Measurements from ENCODE around the gene COL4A1.

- TF ChIP-seq EP300 (IDR thresholded peaks at IDR 0.05; ENCODE audit: borderline replicate concordance) (no peak), CREB1 (IDR thresholded peaks at IDR 0.05; ENCODE audit: low read depth) (no peak), ZBTB7A (IDR thresholded peaks at IDR 0.05; ENCODE audit: low read depth) (no peak), TAF1 (IDR thresholded peaks at IDR 0.05; ENCODE audit: low read depth) (no peak), YY1 (IDR thresholded peaks at IDR 0.05; ENCODE audit: low read depth) (no peak), MAX (IDR thresholded peaks at IDR 0.05) (no peak), TEAD4 (IDR thresholded peaks at IDR 0.05) (no peak), EGR1 (IDR thresholded peaks at IDR 0.05) (no peak), REST (IDR thresholded peaks at IDR 0.05; ENCODE audit: low read depth) (no peak), FOXM1 (IDR thresholded peaks at IDR 0.05; ENCODE audit: borderline replicate concordance, low read depth) (no peak), CEBPB (IDR thresholded peaks at IDR 0.05) (no peak)
- TF ChIP-seq, protein P1, sequence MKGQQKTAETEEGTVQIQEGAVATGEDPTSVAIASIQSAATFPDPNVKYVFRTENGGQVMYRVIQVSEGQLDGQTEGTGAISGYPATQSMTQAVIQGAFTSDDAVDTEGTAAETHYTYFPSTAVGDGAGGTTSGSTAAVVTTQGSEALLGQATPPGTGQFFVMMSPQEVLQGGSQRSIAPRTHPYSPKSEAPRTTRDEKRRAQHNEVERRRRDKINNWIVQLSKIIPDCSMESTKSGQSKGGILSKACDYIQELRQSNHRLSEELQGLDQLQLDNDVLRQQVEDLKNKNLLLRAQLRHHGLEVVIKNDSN (IDR thresholded peaks at IDR 0.05) = no peak
Observed at GRCh38 chr13:110166598-110166997, 140.4 kb downstream of the COL4A1 start.

Data from Ishikawa (cell line).